HG03558 (cell line): Measurements from ENCODE around the gene AGFG2.
A peak's percentile ranks its signal among the peaks of the same experiment; 100 is the strongest.
"Not testable (repeated sequence)": the region's sequence is repeated elsewhere in the genome, so short reads cannot be mapped to it uniquely, and the experiment has no call there.

Source experiments
- ATAC-seq: cut with Tn5 transposase; IDR thresholded peaks from one replicate; pipeline ENCODE4 v1.9.1; 2021; ENCODE audit warnings: moderate number of reproducible peaks; ENCODE audit not compliant: unreplicated experiment; ENCODE audit errors: extremely low read depth

Gene AGFG2

DNA sequence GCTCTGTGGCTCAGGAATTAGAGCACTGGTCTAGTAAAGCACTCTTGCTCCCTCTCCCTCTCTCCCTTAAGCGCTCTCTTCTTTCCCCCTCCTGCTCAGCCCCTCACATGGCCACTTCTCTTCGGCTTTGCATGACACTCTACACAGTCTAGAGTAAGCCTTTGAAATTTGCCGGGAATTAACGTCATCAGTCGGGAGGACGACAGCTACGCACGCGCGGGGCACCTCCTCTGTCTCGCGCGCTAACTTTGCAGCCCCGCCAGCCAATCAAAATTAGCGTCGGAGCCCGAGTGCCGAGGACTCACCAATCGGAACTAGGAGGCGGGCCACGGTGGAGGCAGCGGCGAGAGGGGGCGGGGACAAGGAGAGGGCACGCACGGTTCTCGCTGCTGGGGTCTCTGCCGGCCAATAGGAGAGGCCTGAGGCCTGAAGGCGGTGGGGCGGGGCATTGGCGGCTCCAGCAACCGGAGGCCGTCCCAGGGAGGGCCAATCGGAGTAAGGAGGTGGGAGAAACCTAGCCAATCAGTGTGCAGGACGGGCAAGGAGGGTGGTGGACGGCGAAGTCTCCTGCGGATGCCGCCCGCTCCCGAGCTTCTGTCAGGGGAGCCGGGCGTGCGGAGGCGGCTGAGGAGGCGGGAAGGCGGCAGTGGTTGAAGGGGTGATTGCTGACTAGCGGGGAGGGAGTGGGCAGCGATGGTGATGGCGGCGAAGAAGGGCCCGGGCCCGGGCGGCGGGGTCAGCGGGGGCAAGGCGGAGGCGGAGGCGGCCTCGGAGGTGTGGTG, at the start of gene AGFG2:
Gene AGFG2 (plus strand): TSS at position 550 of the 782 bp plus-strand sequence. CDS start 144 bp downstream, at position 694.
- peak; percentile 83 for ATAC-seq

GRCh38 chr7:100489824-100490223, 49.2 kb upstream of the AGFG2 start:
- ATAC-seq = no peak

GRCh38 chr7:100490483-100491191, 48.4 kb upstream of the AGFG2 start:
- no peak for ATAC-seq

GRCh38 chr7:100491192-100491578, 47.8 kb upstream of the AGFG2 start:
- ATAC-seq = no peak

DNA sequence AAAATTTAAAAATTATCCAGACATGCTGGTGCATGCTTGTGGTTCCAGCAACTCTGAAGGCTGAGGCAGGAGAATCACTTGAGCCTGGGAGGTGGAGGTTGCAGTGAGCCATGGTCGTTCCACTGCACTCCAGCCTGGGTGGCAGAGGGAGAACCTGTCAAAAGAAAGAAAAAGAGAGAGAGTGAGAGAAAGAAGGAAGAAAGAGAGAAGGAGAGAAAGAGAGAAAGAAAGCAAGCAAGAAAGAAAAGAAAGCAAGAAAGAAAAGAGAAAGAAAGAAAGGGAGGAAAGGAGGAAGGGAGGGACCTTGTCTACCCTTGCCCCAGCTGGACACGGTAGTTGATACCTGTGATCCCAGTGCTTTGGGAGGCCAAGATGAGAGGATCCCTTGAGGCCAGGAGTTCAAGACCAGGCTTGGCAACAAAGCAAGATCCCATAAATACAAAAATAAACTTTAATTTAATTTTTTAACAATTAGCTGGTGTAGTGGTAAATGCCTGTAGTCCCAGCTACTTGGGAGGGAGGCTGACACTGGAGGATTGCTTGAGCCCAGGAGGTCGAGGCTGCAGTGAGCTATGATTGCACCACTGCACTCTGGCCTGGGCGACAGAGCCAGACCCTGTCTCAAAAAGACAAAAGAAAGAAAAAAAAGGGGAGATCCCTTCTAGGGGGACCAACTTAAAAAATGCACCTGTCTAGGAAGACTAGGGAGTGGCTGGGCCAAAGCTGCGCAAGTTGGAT, 46.1 kb upstream of the AGFG2 start:
- no peak for ATAC-seq

GRCh38 chr7:100493476-100494264, 45.3 kb upstream of the AGFG2 start:
- no peak for ATAC-seq

DNA sequence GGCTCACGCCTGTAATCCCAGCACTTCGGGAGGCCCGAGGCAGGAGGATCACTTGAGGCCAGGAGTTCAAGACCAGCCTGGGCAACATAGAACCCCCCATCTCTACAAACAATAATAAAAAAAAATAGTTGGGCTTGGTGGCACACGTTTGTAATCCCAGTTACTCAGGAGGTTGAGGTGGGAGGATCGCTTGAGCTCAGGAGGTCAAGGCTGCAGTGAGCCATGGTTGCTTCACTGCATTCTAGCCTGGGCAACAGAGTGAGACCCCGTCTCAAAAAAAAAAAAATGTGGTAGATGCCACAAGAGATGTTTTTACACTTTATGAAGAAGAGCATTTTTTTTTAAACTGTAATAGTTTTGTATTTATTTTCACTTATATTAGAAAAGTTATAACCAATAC, 42.5 kb upstream of the AGFG2 start:
- no peak for ATAC-seq

- ATAC-seq = not testable (repeated sequence)
These were observed 38.3 kb upstream of the AGFG2 start for GRCh38 chr7:100500743-100501142.

DNA sequence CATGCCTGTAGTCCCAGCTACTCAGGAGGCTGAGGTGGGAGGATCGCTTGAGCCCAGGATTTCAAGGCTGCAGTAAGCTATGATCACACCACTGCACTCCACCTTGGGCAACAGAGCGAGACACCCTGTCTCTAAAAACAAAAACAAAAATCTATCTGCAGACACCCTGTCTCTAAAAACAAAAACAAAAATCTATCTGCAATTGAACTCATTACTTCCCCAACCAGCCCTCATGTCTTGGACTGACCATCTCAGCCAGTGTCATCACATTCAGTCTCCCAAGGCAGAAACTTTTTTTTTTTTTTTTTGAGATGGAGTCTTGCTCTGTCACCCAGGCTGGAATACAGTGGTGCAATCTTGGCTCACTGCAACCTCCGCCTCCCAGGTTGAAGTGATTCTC, 35.0 kb upstream of the AGFG2 start:
- ATAC-seq = not testable (repeated sequence)

DNA sequence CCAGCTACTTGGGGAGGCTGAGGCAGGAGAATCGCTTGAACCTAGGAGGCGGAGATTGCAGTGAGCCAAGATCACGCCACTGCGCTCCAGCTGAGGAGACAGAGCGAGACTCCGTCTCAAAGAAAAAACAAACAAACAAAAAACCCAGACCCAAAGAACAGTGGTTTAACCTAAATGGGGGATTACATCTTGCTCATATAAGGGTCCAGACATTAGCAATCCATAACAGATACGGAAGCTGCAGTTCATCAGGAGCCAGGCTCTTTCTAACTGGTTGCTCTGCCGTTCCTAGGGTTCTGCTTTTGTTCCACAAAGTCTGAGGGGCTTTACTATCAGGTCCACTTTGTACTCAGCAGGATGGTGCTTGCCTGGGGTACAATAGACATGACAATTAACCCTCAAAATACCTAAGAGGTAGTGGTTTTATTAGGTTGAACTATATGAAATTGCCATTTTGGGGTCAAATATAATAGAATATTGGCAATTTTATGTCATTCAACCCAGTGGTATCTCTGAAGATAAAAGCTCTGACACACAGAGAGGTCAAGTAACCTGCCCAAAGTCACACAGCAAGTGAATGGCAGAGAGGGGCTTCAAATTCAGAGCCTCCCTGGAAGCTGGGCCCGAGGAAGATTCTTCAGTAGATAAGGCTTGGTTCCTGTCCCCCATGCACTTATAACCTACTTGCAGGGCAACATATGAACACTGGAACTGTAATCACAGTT, 34.0 kb upstream of the AGFG2 start:
- ATAC-seq = no peak

GRCh38 chr7:100506356-100506923, 32.6 kb upstream of the AGFG2 start:
- ATAC-seq = no peak

DNA sequence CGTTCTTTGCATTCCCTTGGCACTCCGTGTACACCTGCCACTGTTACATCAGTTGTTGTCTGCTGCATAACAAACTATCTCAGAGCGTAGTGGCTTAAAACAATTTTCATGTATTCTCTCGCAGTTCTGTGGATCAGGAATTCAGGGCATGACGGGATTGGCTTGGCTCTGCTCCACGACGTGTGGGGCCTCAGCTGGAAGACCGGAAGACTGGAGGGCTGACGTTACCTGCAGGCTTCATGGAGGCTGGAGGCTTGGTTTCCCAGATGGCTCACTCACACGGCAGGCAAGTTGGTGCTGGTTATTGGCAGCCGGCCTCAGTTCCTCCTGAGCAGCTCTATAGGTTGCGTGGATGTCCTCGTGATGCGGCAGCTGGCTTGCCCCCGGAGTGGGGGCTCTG, 29.8 kb upstream of the AGFG2 start:
- ATAC-seq = no peak

DNA sequence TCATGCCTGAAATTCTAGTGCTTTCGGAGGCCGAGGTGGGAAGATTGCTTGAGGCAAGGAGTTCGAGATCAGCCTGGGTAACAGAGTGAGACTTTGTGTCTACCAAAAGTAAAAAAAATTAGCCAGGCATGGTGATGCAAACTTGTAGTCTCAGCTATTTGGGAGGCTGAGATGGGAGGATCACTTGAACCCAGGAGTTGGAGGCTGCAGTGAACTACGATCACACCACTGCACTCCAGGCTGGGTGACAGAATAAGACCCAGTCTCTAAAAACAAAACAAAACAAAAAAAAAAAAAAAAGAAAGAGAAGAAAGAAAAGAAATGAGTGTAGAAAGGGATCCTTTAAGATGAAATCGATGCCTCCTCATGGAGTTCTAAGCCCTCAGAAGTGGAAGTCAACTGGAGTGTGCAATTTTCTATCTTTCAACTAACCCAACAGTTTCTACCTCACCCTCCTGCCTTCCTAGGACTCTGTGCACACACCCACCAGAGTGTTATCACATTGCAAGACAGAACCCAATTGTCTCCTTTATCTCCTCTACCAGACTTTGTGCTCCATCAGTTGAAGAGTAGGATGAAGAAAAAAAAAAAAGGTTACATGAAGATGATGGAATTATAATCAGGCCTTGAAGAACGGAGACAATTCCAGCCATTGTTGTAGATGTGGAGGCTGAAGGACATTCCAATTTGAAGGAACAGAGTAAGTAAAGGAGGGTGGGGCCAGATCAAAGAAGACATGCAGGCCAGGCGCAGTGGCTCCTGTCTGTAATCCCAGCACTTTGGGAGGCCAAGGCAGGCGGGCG, 28.4 kb upstream of the AGFG2 start:
- ATAC-seq = no peak

DNA sequence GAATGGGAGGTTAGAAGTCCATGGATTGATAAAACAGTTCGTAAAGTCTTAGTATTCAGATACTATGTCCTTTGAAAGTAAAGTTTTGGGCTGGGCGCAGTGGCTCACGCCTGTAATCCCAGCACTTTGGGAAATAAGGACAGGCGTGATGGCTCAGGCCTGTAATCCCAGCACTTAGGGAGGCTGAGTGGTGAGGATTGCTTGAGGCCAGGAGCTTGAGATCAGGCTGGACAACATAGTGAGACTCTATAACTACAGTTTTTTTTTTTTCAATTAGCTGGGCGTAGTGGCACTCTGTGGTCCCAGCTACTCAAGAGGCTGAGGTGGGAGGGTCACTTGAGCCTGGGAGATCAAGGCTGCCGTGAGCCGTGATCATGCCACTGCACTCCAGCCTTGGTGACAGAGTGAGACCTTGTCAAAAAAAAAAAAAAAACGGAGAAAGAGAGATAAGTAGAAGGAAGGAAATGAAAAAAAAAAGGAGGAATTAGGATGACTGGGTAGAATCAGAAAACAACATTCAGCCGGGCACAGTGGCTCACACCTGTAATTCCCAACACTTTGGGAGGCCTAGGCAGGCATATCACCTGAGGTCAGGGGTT, 25.7 kb upstream of the AGFG2 start:
- ATAC-seq = no peak

DNA sequence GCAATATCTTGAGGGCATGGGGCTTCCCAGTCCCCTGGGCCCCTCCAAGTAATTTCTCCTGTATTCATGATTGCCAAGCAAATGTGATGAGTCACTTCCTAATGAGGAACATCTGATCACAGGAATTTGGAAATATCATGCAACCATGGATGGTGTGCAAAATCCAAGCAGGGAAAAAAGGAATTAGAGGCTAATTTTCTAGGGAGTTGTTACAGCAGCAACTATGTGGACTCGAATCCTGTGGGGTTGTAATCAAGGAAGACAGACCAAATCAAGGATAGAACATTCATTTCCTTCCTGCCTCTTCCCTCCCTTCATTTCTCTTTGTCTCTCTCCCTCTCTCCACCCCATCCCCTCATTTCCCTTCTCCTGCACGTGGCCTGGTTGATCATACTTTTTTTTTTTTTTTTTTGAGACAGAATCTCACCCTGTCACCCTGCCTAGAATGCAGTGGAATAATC, 23.9 kb upstream of the AGFG2 start:
- ATAC-seq = no peak

DNA sequence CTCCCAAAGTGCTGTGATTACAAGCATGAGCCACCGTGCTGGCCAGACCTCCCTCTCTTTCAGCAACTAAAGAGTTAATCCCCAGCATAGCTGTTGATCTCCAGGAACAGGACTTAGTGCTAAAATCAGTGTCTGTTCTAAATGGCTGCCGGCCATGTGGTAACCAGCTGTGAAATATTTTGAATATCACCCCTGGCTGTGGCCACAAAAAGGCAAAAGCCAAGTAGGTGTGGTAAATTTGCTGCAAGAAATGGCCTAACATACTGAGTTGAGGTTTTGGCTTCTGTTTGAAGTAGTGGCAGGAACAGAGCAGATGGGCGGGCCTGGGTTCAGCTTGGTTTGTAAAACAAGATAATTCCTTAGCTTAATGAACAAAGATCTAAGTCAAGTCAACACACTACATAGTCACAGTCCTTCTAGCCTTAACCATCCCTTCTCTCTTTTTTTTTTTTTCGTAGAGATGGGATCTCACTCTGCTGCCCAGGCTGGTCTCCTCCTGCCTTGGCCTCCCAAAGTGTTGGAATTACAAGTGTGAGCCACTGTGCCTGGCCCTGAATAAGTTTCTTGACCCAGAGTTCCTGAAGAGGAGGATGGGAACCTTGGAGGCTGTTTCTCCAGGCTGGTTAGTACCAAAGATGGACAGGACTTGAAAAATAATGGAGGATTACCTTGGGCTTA, 22.7 kb upstream of the AGFG2 start:
- no peak for ATAC-seq

DNA sequence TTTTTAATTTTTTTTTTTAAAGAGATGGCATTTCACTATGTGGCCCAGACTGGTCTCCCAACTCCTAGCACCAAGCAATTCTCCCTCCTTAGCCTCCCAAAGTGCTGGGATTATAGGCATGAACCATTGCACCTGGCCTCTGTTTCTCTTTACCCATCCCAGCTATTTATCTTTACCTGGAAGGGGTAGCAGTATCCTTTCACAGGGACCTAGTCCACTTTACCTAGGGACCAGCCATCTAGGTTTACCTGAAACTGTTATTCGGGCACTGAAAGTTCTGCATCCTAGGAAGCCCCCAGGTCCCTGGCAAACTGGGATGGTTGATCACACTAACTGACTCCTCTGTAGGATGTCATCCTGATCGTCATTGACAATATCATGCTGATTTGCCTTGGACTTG, 21.7 kb upstream of the AGFG2 start:
- ATAC-seq = no peak

GRCh38 chr7:100519580-100519979, 19.4 kb upstream of the AGFG2 start:
- ATAC-seq = no peak
